HepG2 (cell line): ENCODE results near the gene TOR4A. TPM values are rescaled to one million over a fixed set of nuclear protein-coding genes. Genes with fewer than 3 reads are reported as not detected.
A peak's percentile ranks its signal among the peaks of the same experiment; 100 is the strongest.

ENCODE experiments used
- ATAC-seq: fragments of 200-7000 bp; cut with Tn5 transposase; 3 replicates; pipeline ENCODE4 v1.9.1; 2020; ENCODE audit warnings: mild to moderate bottlenecking, moderate library complexity
- BruUV-seq: library from RNA; stranded (reverse); fragments of 400-500 nt; replicated peaks from 2 replicates; lab custom pipeline; 2021; lab: Mats Ljungman, UMichigan
- CTCF ChIA-PET: fragments of 300-600 bp; formaldehyde crosslinking; extraction: SDS; loops from one replicate; lab custom pipeline; 2021; ENCODE audit warnings: low total read pairs, inconsistent platforms, low intra/inter-chr PET ratio; lab: Yijun Ruan, JAX
- POLR2A ChIA-PET: fragments of 350-600 bp; sonication (Branson Sonifier 250); formaldehyde crosslinking; loops from one replicate; lab custom pipeline; 2020; ENCODE audit warnings: antibody characterized with exemption, inconsistent platforms; lab: Yijun Ruan, JAX
- DNase-seq: peaks from one replicate; pipeline ENCODE4 v3.0.0-alpha.2; 2015; ENCODE audit warnings: low spot score
- FAIRE-seq: peaks from 3 replicates; lab custom pipeline; 2011; peaks lifted over from hg19 to GRCh38; lab: Jason Lieb, UNC
- H2AFZ ChIP-seq: one replicate; pipeline ENCODE4 v1.6.1; 2011; ENCODE audit warnings: low read length, inconsistent platforms
- H3K27ac ChIP-seq: fragments of 300-600 bp; 3 replicates; pipeline ENCODE4 v1.8.0; 2011; ENCODE audit warnings: mixed run types, mild to moderate bottlenecking, mixed read lengths, low read length, inconsistent platforms; ENCODE audit not compliant: insufficient read depth; ENCODE audit errors: extremely low read length
- H3K27me3 ChIP-seq, 2 experiments: fragments of 200-600 bp in 1 of 2; 2 replicates in 1 of 2; 3 replicates in 1 of 2; pipeline versions ENCODE4 v1.6.0 to v1.8.0; 2011; ENCODE audit warnings: low read length in 2 of 2, mild to moderate bottlenecking in 2 of 2, moderate library complexity in 2 of 2, inconsistent platforms in 1 of 2; ENCODE audit not compliant: insufficient read depth in 2 of 2, control insufficient read depth in 1 of 2
- H3K36me3 ChIP-seq, 2 experiments: fragments of 200-600 bp in 1 of 2; replicated peaks in 1 of 2; 2 replicates in 1 of 2; 3 replicates in 1 of 2; pipeline versions ENCODE4 v1.5.1 to v1.8.0; 2011; ENCODE audit warnings: low read length in 2 of 2, inconsistent platforms in 1 of 2; ENCODE audit not compliant: insufficient read depth in 2 of 2, control insufficient read depth in 1 of 2
- H3K4me1 ChIP-seq: 2 replicates; pipeline ENCODE4 v1.5.1; 2012; ENCODE audit warnings: low read length, inconsistent platforms; ENCODE audit not compliant: insufficient read depth
- H3K4me2 ChIP-seq: 2 replicates; pipeline ENCODE4 v1.6.0; 2011; ENCODE audit warnings: low read depth, low read length, inconsistent platforms
- H3K4me3 ChIP-seq, 3 experiments: fragments of 200-600 bp in 1 of 3; sonication (generic), shearing (Covaris generic) in 1 of 3; replicated peaks in 1 of 3; 2 replicates each; pipeline ENCODE4 v1.5.1; 2011 to 2016; ENCODE audit warnings: low read length in 3 of 3, inconsistent platforms in 2 of 3, low read depth in 2 of 3, mild to moderate bottlenecking in 2 of 3, control low read depth in 1 of 3, mixed read lengths in 1 of 3; ENCODE audit not compliant: insufficient read depth in 1 of 3
- H3K79me2 ChIP-seq: one replicate; pipeline ENCODE4 v1.6.1; 2011; ENCODE audit warnings: low read length, inconsistent platforms; ENCODE audit not compliant: insufficient read depth
- H3K9ac ChIP-seq: 2 replicates; pipeline ENCODE4 v1.6.0; 2011; ENCODE audit warnings: mild to moderate bottlenecking, low read depth, low read length, inconsistent platforms; ENCODE audit not compliant: insufficient read depth
- H3K9me3 ChIP-seq: 2 replicates; pipeline ENCODE4 v1.5.1; 2012; ENCODE audit warnings: mild to moderate bottlenecking, low read length
- H4K20me1 ChIP-seq: 2 replicates; pipeline ENCODE4 v1.6.0; 2011; ENCODE audit warnings: inconsistent platforms, mild to moderate bottlenecking, low read length, moderate library complexity; ENCODE audit not compliant: insufficient read depth
- ARNT2 ChIP-seq: sonication (generic); formaldehyde crosslinking; IDR thresholded peaks from 2 replicates; pipeline ENCODE4 v1.8.0; 2022; ENCODE audit warnings: mild to moderate bottlenecking, low read depth, missing genetic modification reagents, moderate library complexity
- CHCHD3 ChIP-seq: sonication (generic); formaldehyde crosslinking; IDR thresholded peaks from 2 replicates; pipeline ENCODE4 v1.8.0; 2022; ENCODE audit warnings: mild to moderate bottlenecking, missing genetic modification reagents, moderate library complexity
- EHMT2 ChIP-seq: fragments of 200-600 bp; sonication (generic); IDR thresholded peaks from 2 replicates; pipeline ENCODE4 v1.7.0; 2017; ENCODE audit warnings: antibody characterized with exemption, low read depth, low read length, borderline replicate concordance
- HHEX ChIP-seq: IDR thresholded peaks from 2 replicates; pipeline ENCODE4 v1.6.1; 2016; ENCODE audit warnings: control low read depth
- MBNL3 ChIP-seq: fragments of 250-450 bp; sonication (Bioruptor Pico); conservative IDR thresholded peaks from 2 replicates; pipeline ENCODE4 v1.8.0; 2022; ENCODE audit warnings: mild to moderate bottlenecking, inconsistent platforms
- PHF20 ChIP-seq: sonication (generic); formaldehyde crosslinking; IDR thresholded peaks from 2 replicates; pipeline ENCODE4 v1.5.0; 2020; ENCODE audit warnings: mild to moderate bottlenecking, missing genetic modification reagents
- RFXANK ChIP-seq: IDR thresholded peaks from 2 replicates; pipeline ENCODE4 v1.6.1; 2016
- RXRA ChIP-seq: sonication (generic); formaldehyde crosslinking; IDR thresholded peaks from 2 replicates; pipeline ENCODE4 v1.5.1; 2020; ENCODE audit warnings: missing genetic modification reagents
- SRY ChIP-seq: sonication (generic); formaldehyde crosslinking; IDR thresholded peaks from 2 replicates; pipeline ENCODE4 v1.8.0; 2022; ENCODE audit warnings: mild to moderate bottlenecking, missing genetic modification reagents
- TBP ChIP-seq: sonication (generic); formaldehyde crosslinking; IDR thresholded peaks from 2 replicates; pipeline ENCODE4 v1.5.0; 2020; ENCODE audit warnings: missing genetic modification reagents
- TFE3 ChIP-seq: IDR thresholded peaks from 2 replicates; pipeline ENCODE4 v1.6.1; 2016
- TRIM22 ChIP-seq: fragments of 450-650 bp; IDR thresholded peaks from 2 replicates; pipeline ENCODE4 v1.6.1; 2017
- ZNF280B ChIP-seq: sonication (generic); formaldehyde crosslinking; IDR thresholded peaks from 2 replicates; pipeline ENCODE4 v1.5.0; 2020; ENCODE audit warnings: missing genetic modification reagents, mild to moderate bottlenecking, borderline replicate concordance
- ZNF44 ChIP-seq: sonication (generic); formaldehyde crosslinking; IDR thresholded peaks from 2 replicates; pipeline ENCODE4 v1.5.1; 2020; ENCODE audit warnings: mild to moderate bottlenecking, missing genetic modification reagents
- WGBS: methylation state at CpG from one replicate; pipeline ENCODE4 v1.1.6; 2017; ENCODE audit warnings: low lambda C conversion rate; 5-methylcytosine and 5-hydroxymethylcytosine counted together
- in situ Hi-C: cut with HindIII; loops from 2 replicates; pipeline ENCODE4 v1.10.0; 2017; ENCODE audit warnings: low pct_unique_long_range_greater_than_20kb; ENCODE audit not compliant: extremely low pct_ligation_motif_present
- intact Hi-C: fragments of 100-400 bp; cut with micrococcal nuclease; formaldehyde crosslinking; loops from one replicate; pipeline ENCODE4 v1.10.0; 2022; ENCODE audit not compliant: unreplicated experiment
- polyA plus RNA-seq, 8 experiments: library from polyadenylated mRNA; depleted of rRNA in 3 of 8; stranded (reverse) in 7 of 8; unstranded in 1 of 8; fragments of >200 nt; fragmentation: Illumina TruSeq in 4 of 8; extraction: Trizol in 4 of 8; gene quantifications; 2 replicates each; pipeline versions ENCODE4 v1.2.1 to v1.2.3, GENCODE V29; 2011 to 2016; ENCODE audit warnings: low read depth in 4 of 8, missing spikeins in 1 of 8, mixed read lengths in 1 of 8; ENCODE audit not compliant: insufficient read depth in 1 of 8
- total RNA-seq, 5 experiments: library from RNA; depleted of rRNA; stranded (reverse); fragments of >200 nt; fragmentation: Illumina TruSeq; extraction: Trizol; gene quantifications; 2 replicates each; pipeline ENCODE4 v1.2.3, GENCODE V29; 2016; ENCODE audit warnings: low read depth in 1 of 5

The TOR4A gene
- total and polyA plus RNA-seq, 2 of the 13 experiments (the other 11 are each of a cell fraction or from before 2014, with no cell fraction given): 11.1 to 14.2 TPM

- WGBS: 56% methylated on average over 10 of the region's 25 CpGs
- peaks cover 73% of the 10 kb centered on the region for H3K4me1 ChIP-seq
- no peak overlapping the region for H3K9ac ChIP-seq
- H3K4me3 ChIP-seq: no peak overlapping the region
- FAIRE-seq (no peak), DNase-seq (no peak), ATAC-seq (peak; percentile 4)
- H3K79me2 ChIP-seq: peaks cover 25% of the 10 kb centered on the region
- intact Hi-C loops (no loop called here), in situ Hi-C loops (no loop called here)
- H3K36me3 ChIP-seq: peaks cover 4 to 19% of the 10 kb centered on the region in 2 experiments; a peak in 4 of 5 replicates
- H2AFZ ChIP-seq: no peak overlapping the region
- H4K20me1 ChIP-seq: peaks cover 27% of the 10 kb centered on the region
- H3K4me2 ChIP-seq: no peak overlapping the region
- ChIA-PET POLR2A (interaction anchor here (7.7 kb wide), 1 partner anchor 10 kb away, joined by 317 read pairs; the partner anchor contains the start of genes NELFB and STPG3), CTCF (no interaction called here)
- TF ChIP-seq TFE3 (CRISPR knock-in tag): no peak
- TF ChIP-seq PHF20 (CRISPR knock-in tag): no peak
- TF ChIP-seq MBNL3: no peak
- no peak for TF ChIP-seq TBP (CRISPR knock-in tag)
- no peak for TF ChIP-seq RFXANK (CRISPR knock-in tag)
- TF ChIP-seq HHEX: no peak
- 0 out of 2 replicates have a peak, but pooled peaks have one; percentile 30 for TF ChIP-seq ZNF280B (CRISPR knock-in tag)
- no peak for TF ChIP-seq ARNT2 (CRISPR knock-in tag)
- TF ChIP-seq TRIM22: no peak
- no peak for TF ChIP-seq ZNF44 (CRISPR knock-in tag)
- TF ChIP-seq RXRA (CRISPR knock-in tag): 0 out of 2 replicates have a peak, but pooled peaks have one; percentile 23
- TF ChIP-seq CHCHD3 (CRISPR knock-in tag): 0 out of 2 replicates have a peak, but pooled peaks have one; percentile 38
- TF ChIP-seq SRY (CRISPR knock-in tag): no peak
- TF ChIP-seq EHMT2: no peak
- no peaks in the 10 kb centered on the region for H3K9me3 ChIP-seq
- BruUV-seq: no TSS peak
- peaks cover 2 to 9% of the 10 kb centered on the region in 2 experiments; a peak in 2 of 5 replicates for H3K27me3 ChIP-seq
- no peak overlapping the region for H3K27ac ChIP-seq
These were observed 31.8 kb upstream of the TOR4A start for GRCh38 chr9:137245450-137246421.
